Umbilical cord (tissue), 2 donors: ENCODE data around the gene LIPI. TPM values are rescaled to one million over a fixed set of nuclear protein-coding genes. Genes with fewer than 3 reads are reported as not detected.
"Not testable (repeated sequence)": the region's sequence is repeated elsewhere in the genome, so short reads cannot be mapped to it uniquely, and the experiment has no call there.

Experiments
- DNase-seq: peaks from one replicate; pipeline ENCODE4 v3.0.0-alpha.2; 2015; ENCODE audit warnings: low spot score
- total RNA-seq: library from RNA; depleted of rRNA; stranded (reverse); fragments of >200 nt; gene quantifications from one replicate; pipeline ENCODE4 v1.2.3, GENCODE V29; 2014; ENCODE audit warnings: low replicate concordance; ENCODE audit not compliant: insufficient read depth

Gene LIPI
- total RNA-seq, 1 donor from 2014 or later, result not detected

GRCh38 chr21:14119038-14119437 lies 91.7 kb downstream of the LIPI start:
- no peak for DNase-seq

- no peak for DNase-seq
These were observed 94.7 kb downstream of the LIPI start for GRCh38 chr21:14116080-14116481.

GRCh38 chr21:14115646-14116045 lies 95.1 kb downstream of the LIPI start:
- no peak for DNase-seq

GRCh38 chr21:14114251-14114650 lies 96.5 kb downstream of the LIPI start:
- no peak for DNase-seq

- not testable (repeated sequence) for DNase-seq
These were observed 106.2 kb downstream of the LIPI start for GRCh38 chr21:14104564-14104963.

- no peak for DNase-seq
These were observed 111.2 kb downstream of the LIPI start for GRCh38 chr21:14099570-14099969.

- no peak for DNase-seq
These were observed 112.8 kb downstream of the LIPI start for GRCh38 chr21:14097881-14098499.

GRCh38 chr21:14096577-14096976 lies 114.2 kb downstream of the LIPI start:
- DNase-seq, result no peak

- no peak for DNase-seq
These were observed 114.6 kb downstream of the LIPI start for GRCh38 chr21:14096172-14096571.

- no peak for DNase-seq
These were observed 115.7 kb downstream of the LIPI start for GRCh38 chr21:14095056-14095455.

- no peak for DNase-seq
These were observed 117.8 kb downstream of the LIPI start for GRCh38 chr21:14092834-14093560.

GRCh38 chr21:14090184-14090583 lies 120.6 kb downstream of the LIPI start:
- not testable (repeated sequence) for DNase-seq

GRCh38 chr21:14088391-14088790 lies 122.4 kb downstream of the LIPI start:
- no peak for DNase-seq

- no peak for DNase-seq
These were observed 124.2 kb downstream of the LIPI start for GRCh38 chr21:14086553-14086952.

- DNase-seq, result no peak
These were observed 126.1 kb downstream of the LIPI start for GRCh38 chr21:14084701-14085100.

GRCh38 chr21:14084068-14084501 lies 126.7 kb downstream of the LIPI start:
- no peak for DNase-seq

- no peak for DNase-seq
These were observed 130.0 kb downstream of the LIPI start for GRCh38 chr21:14080764-14081096.

- DNase-seq, result no peak
These were observed 130.6 kb downstream of the LIPI start for GRCh38 chr21:14080040-14080763.

GRCh38 chr21:14078746-14079375 lies 131.9 kb downstream of the LIPI start:
- DNase-seq, result no peak

- DNase-seq, result no peak
These were observed 134.5 kb downstream of the LIPI start for GRCh38 chr21:14076143-14076806.

GRCh38 chr21:14075346-14076142 lies 135.2 kb downstream of the LIPI start:
- DNase-seq, result no peak
